Neural progenitor cell (in vitro differentiated cells): Measurements from ENCODE around the gene PTPRJ. TPM values are rescaled to one million over a fixed set of nuclear protein-coding genes. Genes with fewer than 3 reads are reported as not detected.
A peak's percentile ranks its signal among the peaks of the same experiment; 100 is the strongest.

Experiments used
- DNase-seq: peaks from one replicate; pipeline ENCODE4 v3.0.0-alpha.2; 2016; ENCODE audit warnings: low spot score
- H2AFZ ChIP-seq: fragments of 200-600 bp; sonication (generic); replicated peaks from 2 replicates; pipeline ENCODE4 v1.6.1; 2016; ENCODE audit warnings: antibody characterized with exemption
- H3F3A ChIP-seq: fragments of 200-600 bp; sonication (generic); 2 replicates; pipeline ENCODE4 v1.6.1; 2016; ENCODE audit warnings: antibody characterized with exemption, low read depth
- H3K27ac ChIP-seq: fragments of 200-600 bp; sonication (generic); 2 replicates; pipeline ENCODE4 v1.5.1; 2016; ENCODE audit warnings: mild to moderate bottlenecking
- H3K27me3 ChIP-seq: fragments of 200-600 bp; sonication (generic); 2 replicates; pipeline ENCODE4 v1.6.1; 2016; ENCODE audit warnings: mild to moderate bottlenecking, moderate library complexity
- H3K36me3 ChIP-seq: fragments of 200-600 bp; sonication (generic); 2 replicates; pipeline ENCODE4 v1.5.1; 2016
- H3K4me1 ChIP-seq: fragments of 200-600 bp; sonication (generic); 2 replicates; pipeline ENCODE4 v1.6.1; 2016; ENCODE audit warnings: mixed run types
- H3K4me2 ChIP-seq: fragments of 200-600 bp; sonication (generic); 2 replicates; pipeline ENCODE4 v1.6.1; 2016
- H3K4me3 ChIP-seq: fragments of 200-600 bp; sonication (generic); 2 replicates; pipeline ENCODE4 v1.5.1; 2016
- H3K79me2 ChIP-seq: fragments of 200-600 bp; sonication (generic); 2 replicates; pipeline ENCODE4 v1.6.1; 2016; ENCODE audit warnings: low read depth
- H3K9ac ChIP-seq: fragments of 200-600 bp; sonication (generic); 2 replicates; pipeline ENCODE4 v1.6.1; 2016
- H3K9me3 ChIP-seq: fragments of 200-600 bp; sonication (generic); 2 replicates; pipeline ENCODE4 v1.5.1; 2016; ENCODE audit warnings: low read depth
- H4K20me1 ChIP-seq: fragments of 200-600 bp; sonication (generic); 2 replicates; pipeline ENCODE4 v1.6.1; 2016; ENCODE audit warnings: low read depth
- H3K27ac Mint-ChIP-seq: 3 replicates; pipeline ENCODE4 v1.8.0; 2021; ENCODE audit warnings: mixed read lengths
- H3K27me3 Mint-ChIP-seq: 2 replicates; pipeline ENCODE4 v1.8.0; 2022; ENCODE audit warnings: low read depth, mild to moderate bottlenecking, inconsistent platforms, moderate library complexity, mixed read lengths; ENCODE audit not compliant: insufficient read depth
- H3K36me3 Mint-ChIP-seq: 3 replicates; pipeline ENCODE4 v1.8.0; 2021; ENCODE audit warnings: mixed read lengths
- H3K4me1 Mint-ChIP-seq: 3 replicates; pipeline ENCODE4 v1.8.0; 2021; ENCODE audit warnings: mixed read lengths
- H3K4me3 Mint-ChIP-seq: 3 replicates; pipeline ENCODE4 v1.8.0; 2021; ENCODE audit warnings: mild to moderate bottlenecking, moderate library complexity, mixed read lengths
- H3K9me3 Mint-ChIP-seq: 3 replicates; pipeline ENCODE4 v1.8.0; 2020; ENCODE audit warnings: mixed read lengths
- CTCF ChIP-seq: fragments of 200-600 bp; sonication (generic); IDR thresholded peaks from 2 replicates; pipeline ENCODE4 v1.5.1; 2017; ENCODE audit warnings: antibody characterized with exemption, mild to moderate bottlenecking
- EZH2 ChIP-seq: fragments of 200-600 bp; sonication (generic); IDR thresholded peaks from 2 replicates; pipeline ENCODE4 v1.6.1; 2017; ENCODE audit warnings: antibody characterized with exemption, mild to moderate bottlenecking, moderate library complexity
- EZH2phosphoT487 ChIP-seq: fragments of 200-600 bp; sonication (generic); IDR thresholded peaks from 2 replicates; pipeline ENCODE4 v1.6.1; 2017; ENCODE audit warnings: antibody characterized with exemption
- total RNA-seq: library from RNA; depleted of rRNA; stranded (reverse); fragments of >200 nt; gene quantifications from 2 replicates; pipeline ENCODE4 v1.2.3, GENCODE V29; 2015; ENCODE audit warnings: low replicate concordance

The PTPRJ gene
- total RNA-seq, 1 donor from 2014 or later, result 28.0 TPM

GRCh38 chr11:47969401-47969800, 11.0 kb upstream of the PTPRJ start:
- Histone ChIP-seq H3K9me3 (no peaks in the 10 kb centered on the region), H3F3A (peaks cover 17% of the 10 kb centered on the region), H3K4me3 (no peak overlapping the region), H2AFZ (no peak overlapping the region), H3K4me1 (peaks cover 22% of the 10 kb centered on the region), H3K27me3 (no peaks in the 10 kb centered on the region), H3K79me2 (no peaks in the 10 kb centered on the region), H3K9ac (no peak overlapping the region), H3K36me3 (no peaks in the 10 kb centered on the region), H4K20me1 (no peaks in the 10 kb centered on the region), H3K4me2 (no peak overlapping the region), H3K27ac (no peak overlapping the region)
- no peak for DNase-seq
- H3K27me3 Mint-ChIP-seq, result peaks cover 8% of the 10 kb centered on the region
- TF ChIP-seq EZH2 (no peak), EZH2phosphoT487 (no peak), CTCF (no peak)
- H3K36me3 Mint-ChIP-seq, result no peaks in the 10 kb centered on the region
- H3K4me1 Mint-ChIP-seq, result peaks cover 27% of the 10 kb centered on the region
- peak overlapping the region; percentile 22 for H3K27ac Mint-ChIP-seq
- H3K4me3 Mint-ChIP-seq, result no peak overlapping the region
- peaks cover 3% of the 10 kb centered on the region for H3K9me3 Mint-ChIP-seq

- DNase-seq, result no peak
- Histone ChIP-seq H3K36me3 (no peaks in the 10 kb centered on the region), H3K4me3 (no peak overlapping the region), H3K4me2 (no peak overlapping the region), H3F3A (peaks cover 27% of the 10 kb centered on the region), H3K27me3 (no peaks in the 10 kb centered on the region), H3K9me3 (no peaks in the 10 kb centered on the region), H3K9ac (no peak overlapping the region), H2AFZ (peak overlapping the region; percentile 31), H3K4me1 (peaks cover 33% of the 10 kb centered on the region), H4K20me1 (no peaks in the 10 kb centered on the region), H3K79me2 (no peaks in the 10 kb centered on the region), H3K27ac (no peak overlapping the region)
- peak overlapping the region; percentile 35 for H3K4me3 Mint-ChIP-seq
- peaks cover 35% of the 10 kb centered on the region for H3K4me1 Mint-ChIP-seq
- peaks cover 3% of the 10 kb centered on the region for H3K9me3 Mint-ChIP-seq
- H3K27me3 Mint-ChIP-seq, result peaks cover 6% of the 10 kb centered on the region
- no peaks in the 10 kb centered on the region for H3K36me3 Mint-ChIP-seq
- H3K27ac Mint-ChIP-seq, result peak overlapping the region; percentile 95
- TF ChIP-seq EZH2phosphoT487 (no peak), CTCF (no peak), EZH2 (no peak)
These were observed 8.9 kb upstream of the PTPRJ start for GRCh38 chr11:47971501-47971900.

DNA sequence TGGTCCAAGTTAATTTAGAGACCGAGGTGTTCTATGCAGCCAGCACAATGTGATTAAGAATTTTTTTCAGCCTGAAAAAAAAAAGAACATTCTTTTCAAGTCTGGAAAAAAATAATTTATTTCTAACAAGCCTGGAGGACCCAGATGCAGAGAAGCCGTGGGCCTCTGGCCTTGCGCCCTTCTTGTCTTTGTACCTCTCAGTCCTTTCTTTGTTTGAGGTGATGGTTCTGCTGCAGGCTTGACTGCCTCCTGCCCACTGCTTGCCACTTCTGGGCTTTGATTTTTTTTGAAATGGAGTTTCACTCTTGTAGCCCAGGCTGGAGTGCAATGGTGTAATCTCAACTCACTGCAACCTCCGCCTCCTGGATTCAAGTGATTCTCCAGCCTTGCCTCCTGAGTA, 7.2 kb upstream of the PTPRJ start:
- H3K27ac ChIP-seq, result peak overlapping the region; percentile 94

More for the DNA sequence above, 7.2 kb upstream of the PTPRJ start:
- peak overlapping the region; percentile 72 for H3K4me2 ChIP-seq
- no peaks in the 10 kb centered on the region for H3K36me3 ChIP-seq
- Mint-ChIP-seq H3K4me3 (no peak overlapping the region), H3K4me1 (peaks cover 39% of the 10 kb centered on the region), H3K27ac (peak overlapping the region; percentile 99), H3K9me3 (peaks cover 3% of the 10 kb centered on the region), H3K36me3 (no peaks in the 10 kb centered on the region), H3K27me3 (peaks cover 9% of the 10 kb centered on the region)
- no peak overlapping the region for H2AFZ ChIP-seq
- no peaks in the 10 kb centered on the region for H3K27me3 ChIP-seq
- no peak for TF ChIP-seq EZH2
- no peak for TF ChIP-seq CTCF
- no peak for TF ChIP-seq EZH2phosphoT487
- peaks cover 33% of the 10 kb centered on the region for H3K4me1 ChIP-seq
- peaks cover 27% of the 10 kb centered on the region for H3F3A ChIP-seq
- no peaks in the 10 kb centered on the region for H3K79me2 ChIP-seq
- no peak for DNase-seq
- no peaks in the 10 kb centered on the region for H4K20me1 ChIP-seq
- H3K4me3 ChIP-seq, result no peak overlapping the region
- no peaks in the 10 kb centered on the region for H3K9me3 ChIP-seq
- H3K9ac ChIP-seq, result no peak overlapping the region
